COR-L47 (cell line): ENCODE data around the gene TAF1C.

Experiments
- DNase-seq: peaks from one replicate; lab custom pipeline; 2025; lab: John Stamatoyannopoulos, UW

TAF1C gene

GRCh38 chr16:84183911-84184591 is 2.8 kb downstream of the TAF1C start:
- DNase-seq = no peak

- no peak for DNase-seq
Observed at GRCh38 chr16:84183572-84183875, 3.3 kb downstream of the TAF1C start.

- no peak for DNase-seq
Observed at GRCh38 chr16:84182680-84183571, 3.9 kb downstream of the TAF1C start.

- no peak for DNase-seq
Observed at GRCh38 chr16:84182104-84182503, 4.8 kb downstream of the TAF1C start.

GRCh38 chr16:84181144-84181915 is 5.5 kb downstream of the TAF1C start:
- no peak for DNase-seq

GRCh38 chr16:84180519-84181140 is 6.2 kb downstream of the TAF1C start:
- no peak for DNase-seq

- no peak for DNase-seq
Observed at GRCh38 chr16:84179612-84180320, 7.1 kb downstream of the TAF1C start.

- DNase-seq = no peak
Observed at GRCh38 chr16:84178892-84179611, 7.8 kb downstream of the TAF1C start.

- no peak for DNase-seq
Observed at GRCh38 chr16:84178146-84178765, 8.6 kb downstream of the TAF1C start.

- no peak for DNase-seq
Observed at GRCh38 chr16:84177741-84178073, 9.2 kb downstream of the TAF1C start.

GRCh38 chr16:84176192-84177053 is 10.4 kb downstream of the TAF1C start:
- no peak for DNase-seq

- DNase-seq = peak; percentile 65
Observed at GRCh38 chr16:84175350-84176081, 11.3 kb downstream of the TAF1C start.

- no peak for DNase-seq
Observed at GRCh38 chr16:84174396-84174795, 12.5 kb downstream of the TAF1C start.

- no peak for DNase-seq
Observed at GRCh38 chr16:84169765-84170310, 17.0 kb downstream of the TAF1C start.

GRCh38 chr16:84166796-84167695 is 19.8 kb downstream of the TAF1C start:
- DNase-seq = no peak

- DNase-seq = no peak
Observed at GRCh38 chr16:84165746-84166145, 21.1 kb downstream of the TAF1C start.

- no peak for DNase-seq
Observed at GRCh38 chr16:84161801-84162200, 25.1 kb downstream of the TAF1C start.

GRCh38 chr16:84161037-84161436 is 25.8 kb downstream of the TAF1C start:
- no peak for DNase-seq
